SK-N-SH (cell line): Measurements from ENCODE around the gene SHISAL2B.

Experiments
- CHD2 ChIP-seq: fragments of 150-350 bp; IDR thresholded peaks from 2 replicates; pipeline ENCODE4 v1.6.1; 2018; ENCODE audit warnings: low read length; ENCODE audit not compliant: partially characterized antibody
- FOXJ3 ChIP-seq: sonication (generic); formaldehyde crosslinking; IDR thresholded peaks from 2 replicates; pipeline ENCODE4 v1.5.1; 2020; ENCODE audit warnings: mild to moderate bottlenecking, missing genetic modification reagents
- SMC3 ChIP-seq: IDR thresholded peaks from 2 replicates; pipeline ENCODE4 v1.6.1; 2012; ENCODE audit warnings: low read depth, low read length, improper control_type of control experiment
- TAF1 ChIP-seq: IDR thresholded peaks from 2 replicates; pipeline ENCODE4 v1.6.1; 2012; ENCODE audit warnings: low read depth, mild to moderate bottlenecking, low read length, moderate library complexity, borderline replicate concordance
- TCF12 ChIP-seq: IDR thresholded peaks from 2 replicates; pipeline ENCODE4 v1.4.0; 2012
- TF ChIP-seq, protein P1 (sequence below): fragments of 150-350 bp; IDR thresholded peaks from 2 replicates; pipeline ENCODE4 v1.6.1; 2017; ENCODE audit warnings: antibody characterized with exemption, low read length, low read depth, borderline replicate concordance
- TF ChIP-seq, protein P2 (sequence below): fragments of 200-600 bp; sonication (generic); IDR thresholded peaks from 2 replicates; pipeline ENCODE4 v1.6.1; 2017; ENCODE audit warnings: antibody characterized with exemption, mild to moderate bottlenecking, moderate library complexity

- TF ChIP-seq CHD2: no peak
- TF ChIP-seq, protein P1, sequence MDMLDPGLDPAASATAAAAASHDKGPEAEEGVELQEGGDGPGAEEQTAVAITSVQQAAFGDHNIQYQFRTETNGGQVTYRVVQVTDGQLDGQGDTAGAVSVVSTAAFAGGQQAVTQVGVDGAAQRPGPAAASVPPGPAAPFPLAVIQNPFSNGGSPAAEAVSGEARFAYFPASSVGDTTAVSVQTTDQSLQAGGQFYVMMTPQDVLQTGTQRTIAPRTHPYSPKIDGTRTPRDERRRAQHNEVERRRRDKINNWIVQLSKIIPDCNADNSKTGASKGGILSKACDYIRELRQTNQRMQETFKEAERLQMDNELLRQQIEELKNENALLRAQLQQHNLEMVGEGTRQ: no peak
- TF ChIP-seq, protein P2, sequence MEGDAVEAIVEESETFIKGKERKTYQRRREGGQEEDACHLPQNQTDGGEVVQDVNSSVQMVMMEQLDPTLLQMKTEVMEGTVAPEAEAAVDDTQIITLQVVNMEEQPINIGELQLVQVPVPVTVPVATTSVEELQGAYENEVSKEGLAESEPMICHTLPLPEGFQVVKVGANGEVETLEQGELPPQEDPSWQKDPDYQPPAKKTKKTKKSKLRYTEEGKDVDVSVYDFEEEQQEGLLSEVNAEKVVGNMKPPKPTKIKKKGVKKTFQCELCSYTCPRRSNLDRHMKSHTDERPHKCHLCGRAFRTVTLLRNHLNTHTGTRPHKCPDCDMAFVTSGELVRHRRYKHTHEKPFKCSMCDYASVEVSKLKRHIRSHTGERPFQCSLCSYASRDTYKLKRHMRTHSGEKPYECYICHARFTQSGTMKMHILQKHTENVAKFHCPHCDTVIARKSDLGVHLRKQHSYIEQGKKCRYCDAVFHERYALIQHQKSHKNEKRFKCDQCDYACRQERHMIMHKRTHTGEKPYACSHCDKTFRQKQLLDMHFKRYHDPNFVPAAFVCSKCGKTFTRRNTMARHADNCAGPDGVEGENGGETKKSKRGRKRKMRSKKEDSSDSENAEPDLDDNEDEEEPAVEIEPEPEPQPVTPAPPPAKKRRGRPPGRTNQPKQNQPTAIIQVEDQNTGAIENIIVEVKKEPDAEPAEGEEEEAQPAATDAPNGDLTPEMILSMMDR: no peak
- no peak for TF ChIP-seq TCF12
- TF ChIP-seq SMC3: no peak
- TF ChIP-seq FOXJ3 (CRISPR knock-in tag): no peak
- no peak for TF ChIP-seq TAF1
Observed at GRCh38 chr5:64744914-64745313, 54.6 kb downstream of the SHISAL2B start.
